K562 (cell line): ENCODE measurements around the gene LPIN3. TPM values are rescaled to one million over a fixed set of nuclear protein-coding genes. Genes with fewer than 3 reads are reported as not detected.

ENCODE experiments used
- ATF4 ChIP-seq: fragments of 450-650 bp; formaldehyde crosslinking; IDR thresholded peaks from 2 replicates; pipeline ENCODE4 v1.4.0; 2022; ENCODE audit warnings: mild to moderate bottlenecking, moderate library complexity
- EP300 ChIP-seq: IDR thresholded peaks from 2 replicates; pipeline ENCODE4 v1.6.1; 2012; ENCODE audit warnings: low read length, improper control_type of control experiment
- ESRRB ChIP-seq: fragments of 250-450 bp; sonication (Bioruptor Pico); IDR thresholded peaks from 2 replicates; pipeline ENCODE4 v1.5.0; 2020; ENCODE audit warnings: mild to moderate bottlenecking, moderate library complexity, borderline replicate concordance
- HDAC6 ChIP-seq: IDR thresholded peaks from 2 replicates; pipeline ENCODE4 v1.6.1; 2012; ENCODE audit warnings: low read depth, mild to moderate bottlenecking, control low read depth, inconsistent platforms, low read length, moderate library complexity
- HIVEP1 ChIP-seq: fragments of 250-450 bp; sonication (Bioruptor Pico); IDR thresholded peaks from 2 replicates; pipeline ENCODE4 v1.4.0; 2020; ENCODE audit warnings: mild to moderate bottlenecking
- L3MBTL2 ChIP-seq: fragments of 450-650 bp; IDR thresholded peaks from 2 replicates; pipeline ENCODE4 v1.6.1; 2016; ENCODE audit warnings: mild to moderate bottlenecking, moderate library complexity
- LEF1 ChIP-seq: fragments of 450-650 bp; IDR thresholded peaks from 2 replicates; pipeline ENCODE4 v1.6.1; 2016; ENCODE audit warnings: mild to moderate bottlenecking
- MCM2 ChIP-seq: fragments of 450-650 bp; IDR thresholded peaks from 2 replicates; pipeline ENCODE4 v1.6.1; 2017; ENCODE audit warnings: low read depth, mild to moderate bottlenecking
- RBFOX2 ChIP-seq: fragments of 200-400 bp; formaldehyde crosslinking; IDR thresholded peaks from 2 replicates; pipeline ENCODE4 v1.6.1; 2017; ENCODE audit warnings: low read depth, mild to moderate bottlenecking, low read length, moderate library complexity
- RHOXF2B ChIP-seq: fragments of 250-450 bp; sonication (Bioruptor Pico); conservative IDR thresholded peaks from 2 replicates; pipeline ENCODE4 v1.5.1; 2021
- SAFB ChIP-seq: fragments of 200-400 bp; formaldehyde crosslinking; IDR thresholded peaks from 2 replicates; pipeline ENCODE4 v1.6.1; 2017; ENCODE audit warnings: low read depth, low read length, borderline replicate concordance
- SMC3 ChIP-seq: conservative IDR thresholded peaks from 2 replicates; pipeline ENCODE4 v1.6.1; 2011; ENCODE audit warnings: low read depth, low read length, improper control_type of control experiment; ENCODE audit not compliant: insufficient read depth
- SNRNP70 ChIP-seq: fragments of 200-400 bp; formaldehyde crosslinking; optimal IDR thresholded peaks from 2 replicates; pipeline ENCODE3; 2017; ENCODE audit warnings: low read depth, low read length
- TBP ChIP-seq: optimal IDR thresholded peaks from 2 replicates; pipeline ENCODE3; 2011; ENCODE audit warnings: low read depth, low read length, improper control_type of control experiment
- TGIF2 ChIP-seq: sonication (generic); formaldehyde crosslinking; IDR thresholded peaks from 2 replicates; pipeline ENCODE4 v1.8.1; 2022; ENCODE audit warnings: mild to moderate bottlenecking, missing genetic modification reagents, moderate library complexity
- THAP7 ChIP-seq: fragments of 250-450 bp; sonication (Bioruptor Pico); IDR thresholded peaks from 2 replicates; pipeline ENCODE4 v1.5.0; 2021
- USF1 ChIP-seq: sonication (generic); formaldehyde crosslinking; IDR thresholded peaks from 2 replicates; pipeline ENCODE4 v1.9.0; 2022; ENCODE audit warnings: mild to moderate bottlenecking, missing genetic modification reagents
- ZNF347 ChIP-seq: fragments of 450-650 bp; formaldehyde crosslinking; IDR thresholded peaks from 2 replicates; pipeline ENCODE4 v1.4.0; 2020; ENCODE audit warnings: low read depth, mild to moderate bottlenecking, moderate library complexity
- ZNF407 ChIP-seq: fragments of 450-650 bp; IDR thresholded peaks from 2 replicates; pipeline ENCODE4 v1.6.1; 2016; ENCODE audit warnings: low read depth
- ZSCAN29 ChIP-seq: fragments of 450-650 bp; IDR thresholded peaks from 2 replicates; pipeline ENCODE4 v1.6.1; 2017
- polyA plus RNA-seq, 8 experiments: library from polyadenylated mRNA; depleted of rRNA in 4 of 8; stranded (reverse) in 5 of 8; unstranded in 3 of 8; fragments of >200 nt; fragmentation: Nextera tagmentation in 2 of 8; fragmentation: Illumina TruSeq in 1 of 8; extraction: Ambion mirVana in 2 of 8; extraction: Trizol in 1 of 8; gene quantifications; 2 replicates each; pipeline versions ENCODE4 v1.2.1 to v1.2.3, GENCODE V29; 2011 to 2014; ENCODE audit warnings: inconsistent platforms in 1 of 8, missing spikeins in 1 of 8
- total RNA-seq, 7 experiments: library from RNA; depleted of rRNA in 6 of 7; stranded (reverse); fragments of >200 nt in 6 of 7; fragmentation: Illumina TruSeq in 2 of 7; extraction: Trizol in 2 of 7; gene quantifications; 2 replicates each; pipeline versions ENCODE4 v1.2.1 to v1.2.3, GENCODE V29; 2011 to 2021; ENCODE audit warnings: low replicate concordance in 1 of 7

LPIN3 gene
- total and polyA plus RNA-seq, 9 of the 15 experiments (the other 6 are each of a cell fraction or from before 2014, with no cell fraction given): 2.2 to 10.4 (median 5.9) TPM

GRCh38 chr20:41340327-41341055, at the start of gene LPIN3 (continued):
- TF ChIP-seq TGIF2 (no peak), ZNF407 (no peak), USF1 (no peak), EP300 (0 out of 2 replicates have a peak, but pooled peaks have one; percentile 16), SNRNP70 (no peak), RBFOX2 (peak; percentile 82), SMC3 (0 out of 2 replicates have a peak, but pooled peaks have one; percentile 35), ESRRB (CRISPR knock-in tag) (no peak), SAFB (no peak), TBP (peak; percentile 78), LEF1 (no peak), MCM2 (no peak), RHOXF2B (CRISPR knock-in tag) (no peak), HIVEP1 (no peak), ZSCAN29 (no peak), L3MBTL2 (no peak; the same call in 1 of the 2 replicates), ATF4 (CRISPR knock-in tag) (no peak), THAP7 (CRISPR knock-in tag) (no peak), HDAC6 (no peak), ZNF347 (no peak)
